Subcutaneous adipose tissue (tissue), 4 donors: Measurements from ENCODE around the gene MUC4. TPM values are rescaled to one million over a fixed set of nuclear protein-coding genes. Genes with fewer than 3 reads are reported as not detected.

Experiments
- CTCF ChIP-seq: fragments of 450-650 bp; IDR thresholded peaks from one replicate; pipeline ENCODE4 v1.5.1; 2016; ENCODE audit warnings: low read depth, mild to moderate bottlenecking, control low read depth, antibody characterized with exemption, moderate library complexity
- small RNA-seq: library from RNA; depleted of rRNA; stranded (forward); fragments of <200 nt; gene quantifications from one replicate; pipeline ENCODE3, GENCODE V24; 2016
- total RNA-seq, 4 donors: library from RNA; depleted of rRNA; stranded (reverse); fragments of >200 nt; gene quantifications; one replicate each; pipeline ENCODE4 v1.1.0, GENCODE V29; 2016

MUC4 gene
- total RNA-seq, 4 donors from 2014 or later, result not detected

GRCh38 chr3:195698325-195698646, 113.4 kb downstream of the MUC4 start:
- no peak for TF ChIP-seq CTCF

GRCh38 chr3:195697582-195698324, 114.0 kb downstream of the MUC4 start:
- no peak for TF ChIP-seq CTCF

Small RNA genes lying within 50 kb of the gene (small RNA-seq; reads per million reads assigned to genes)
- not detected for gene MIR570

Other genes starting within 250 kb of the MUC4 start
- gene APOD, start 228.0 kb downstream of the MUC4 start, total RNA-seq, result 1,000 to 10,000 TPM in 2 of 4 donors, 100 to 1,000 TPM in 2; 717 to 1,841 (median 1,266) TPM
- 1 to 10 TPM; 2.3 to 8.3 (median 3.3) TPM for gene MUC20, start 91.0 kb downstream of the MUC4 start, total RNA-seq
- 10 to 100 TPM in 3 of 4 donors, 1 to 10 TPM in 1; 9.9 to 78.2 (median 16.8) TPM for gene TNK2, start 96.6 kb upstream of the MUC4 start, total RNA-seq